Panc1 (cell line): ENCODE data around the gene BCORL1. TPM values are rescaled to one million over a fixed set of nuclear protein-coding genes. Genes with fewer than 3 reads are reported as not detected.
A peak's percentile ranks its signal among the peaks of the same experiment; 100 is the strongest.

ENCODE experiments used
- ATAC-seq: fragments of 200-7000 bp; cut with Tn5 transposase; 2 replicates; pipeline ENCODE4 v1.9.1; 2020; ENCODE audit warnings: mild to moderate bottlenecking, moderate library complexity
- BruUV-seq: library from RNA; stranded (reverse); fragments of 400-500 nt; replicated peaks from 2 replicates; lab custom pipeline; 2021; lab: Mats Ljungman, UMichigan
- CTCF ChIA-PET: fragments of 300-600 bp; sonication (Branson Sonifier 250); formaldehyde crosslinking; loops from one replicate; lab custom pipeline; 2022; ENCODE audit warnings: antibody characterized with exemption; lab: Charles Lee
- POLR2A ChIA-PET: fragments of 300-600 bp; sonication (Branson Sonifier 250); formaldehyde crosslinking; loops from one replicate; lab custom pipeline; 2022; ENCODE audit warnings: antibody characterized with exemption; lab: Charles Lee
- DNase-seq: peaks from one replicate; pipeline ENCODE4 v3.0.0-alpha.2; 2010; ENCODE audit warnings: low read depth, low spot score
- H3K27ac ChIP-seq: 2 replicates; pipeline ENCODE4 v1.5.1; 2011; ENCODE audit warnings: mild to moderate bottlenecking, low read length, inconsistent platforms
- H3K27me3 ChIP-seq: fragments of 200-500 bp; sonication (Bioruptor generic); 2 replicates; pipeline ENCODE4 v1.6.0; 2014; ENCODE audit warnings: low read length, inconsistent platforms; ENCODE audit not compliant: control insufficient read depth, insufficient read depth
- H3K36me3 ChIP-seq: fragments of 200-500 bp; sonication (Bioruptor generic); 2 replicates; pipeline ENCODE4 v1.5.1; 2014; ENCODE audit warnings: inconsistent platforms, mild to moderate bottlenecking, low read length, moderate library complexity; ENCODE audit not compliant: control insufficient read depth, insufficient read depth
- H3K4me1 ChIP-seq: 2 replicates; pipeline ENCODE4 v1.5.1; 2011; ENCODE audit warnings: inconsistent platforms, mild to moderate bottlenecking, low read length, moderate library complexity; ENCODE audit not compliant: control insufficient read depth, insufficient read depth
- H3K4me3 ChIP-seq, 2 experiments: 2 replicates each; pipeline ENCODE4 v1.5.1; 2011 to 2012; ENCODE audit warnings: low read depth in 2 of 2, low read length in 2 of 2, mild to moderate bottlenecking in 2 of 2, inconsistent platforms in 1 of 2, moderate library complexity in 1 of 2
- H3K9me3 ChIP-seq: fragments of 200-500 bp; sonication (Bioruptor generic); 2 replicates; pipeline ENCODE4 v1.5.1; 2014; ENCODE audit warnings: low read depth, mild to moderate bottlenecking, inconsistent platforms, low read length, moderate library complexity; ENCODE audit not compliant: control insufficient read depth, insufficient read depth
- CTCF ChIP-seq: fragments of 450-650 bp; IDR thresholded peaks from 2 replicates; pipeline ENCODE4 v1.5.1; 2017; ENCODE audit warnings: mild to moderate bottlenecking
- POLR2AphosphoS5 ChIP-seq: IDR thresholded peaks from 2 replicates; pipeline ENCODE4 v1.6.1; 2012; ENCODE audit warnings: mild to moderate bottlenecking, low read depth, low read length, moderate library complexity
- SIN3A ChIP-seq: IDR thresholded peaks from 2 replicates; pipeline ENCODE4 v1.6.1; 2012; ENCODE audit warnings: low read depth, mild to moderate bottlenecking, low read length, moderate library complexity, borderline replicate concordance; ENCODE audit not compliant: insufficient read depth
- TCF7L2 ChIP-seq: IDR thresholded peaks from 2 replicates; pipeline ENCODE4 v1.6.1; 2011; ENCODE audit warnings: mild to moderate bottlenecking, low read depth, low read length, inconsistent platforms
- in situ Hi-C: cut with HindIII; loops from 2 replicates; pipeline ENCODE4 v1.10.0; 2016; ENCODE audit warnings: low sequenced_read_pairs, low pct_unique_long_range_greater_than_20kb
- intact Hi-C: fragments of 100-400 bp; cut with micrococcal nuclease; formaldehyde crosslinking; loops from one replicate; pipeline ENCODE4 v1.10.0; 2022; ENCODE audit not compliant: unreplicated experiment
- total RNA-seq: library from RNA; stranded (reverse); gene quantifications from one replicate; pipeline ENCODE4 v1.2.1, GENCODE V29; 2021; ENCODE audit not compliant: unreplicated experiment
- TF ChIP-seq, protein P1 (sequence below), 2 experiments: IDR thresholded peaks; 2 replicates each; pipeline ENCODE4 v1.6.1; 2011 to 2012; ENCODE audit warnings: low read depth in 2 of 2, control low read depth in 1 of 2, low read length in 1 of 2, mild to moderate bottlenecking in 1 of 2, moderate library complexity in 1 of 2; ENCODE audit not compliant: insufficient read depth in 1 of 2

The BCORL1 gene
- total RNA-seq, 1 experiment from 2014 or later, result 67.4 TPM

DNA sequence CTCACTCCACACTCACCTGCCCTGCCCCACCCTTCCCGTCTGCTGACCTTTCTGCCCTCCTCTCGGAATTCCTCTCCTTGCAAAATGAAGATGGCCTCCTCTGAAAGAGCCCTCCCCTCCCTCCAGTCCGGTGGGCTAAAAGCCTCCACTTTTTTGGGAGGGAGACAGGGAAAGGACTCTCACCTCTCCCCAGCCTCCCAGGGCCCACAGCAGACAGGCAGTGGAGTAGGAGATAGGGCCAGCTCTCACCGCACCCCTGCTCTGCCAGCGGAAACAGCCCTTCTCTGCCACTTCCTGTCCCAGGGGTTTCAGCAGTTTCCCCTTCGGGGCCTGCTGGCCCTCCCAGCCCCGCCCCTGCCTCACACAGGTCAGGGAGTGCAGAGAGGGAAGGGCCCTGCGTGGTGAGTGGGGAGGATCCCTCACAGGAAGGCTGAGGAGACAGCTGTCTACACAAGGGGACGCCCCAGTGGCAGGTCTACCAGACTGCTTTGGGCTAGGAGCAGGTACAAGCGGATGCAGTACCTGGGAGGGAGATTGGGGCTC lies 109.6 kb downstream of the BCORL1 start:
- Histone ChIP-seq H3K4me3 (no peak overlapping the region), H3K9me3 (no peaks in the 10 kb centered on the region), H3K36me3 (no peaks in the 10 kb centered on the region), H3K27me3 (no peaks in the 10 kb centered on the region), H3K4me1 (peaks cover 3% of the 10 kb centered on the region), H3K27ac (no peak overlapping the region)
- TF ChIP-seq, protein P1, sequence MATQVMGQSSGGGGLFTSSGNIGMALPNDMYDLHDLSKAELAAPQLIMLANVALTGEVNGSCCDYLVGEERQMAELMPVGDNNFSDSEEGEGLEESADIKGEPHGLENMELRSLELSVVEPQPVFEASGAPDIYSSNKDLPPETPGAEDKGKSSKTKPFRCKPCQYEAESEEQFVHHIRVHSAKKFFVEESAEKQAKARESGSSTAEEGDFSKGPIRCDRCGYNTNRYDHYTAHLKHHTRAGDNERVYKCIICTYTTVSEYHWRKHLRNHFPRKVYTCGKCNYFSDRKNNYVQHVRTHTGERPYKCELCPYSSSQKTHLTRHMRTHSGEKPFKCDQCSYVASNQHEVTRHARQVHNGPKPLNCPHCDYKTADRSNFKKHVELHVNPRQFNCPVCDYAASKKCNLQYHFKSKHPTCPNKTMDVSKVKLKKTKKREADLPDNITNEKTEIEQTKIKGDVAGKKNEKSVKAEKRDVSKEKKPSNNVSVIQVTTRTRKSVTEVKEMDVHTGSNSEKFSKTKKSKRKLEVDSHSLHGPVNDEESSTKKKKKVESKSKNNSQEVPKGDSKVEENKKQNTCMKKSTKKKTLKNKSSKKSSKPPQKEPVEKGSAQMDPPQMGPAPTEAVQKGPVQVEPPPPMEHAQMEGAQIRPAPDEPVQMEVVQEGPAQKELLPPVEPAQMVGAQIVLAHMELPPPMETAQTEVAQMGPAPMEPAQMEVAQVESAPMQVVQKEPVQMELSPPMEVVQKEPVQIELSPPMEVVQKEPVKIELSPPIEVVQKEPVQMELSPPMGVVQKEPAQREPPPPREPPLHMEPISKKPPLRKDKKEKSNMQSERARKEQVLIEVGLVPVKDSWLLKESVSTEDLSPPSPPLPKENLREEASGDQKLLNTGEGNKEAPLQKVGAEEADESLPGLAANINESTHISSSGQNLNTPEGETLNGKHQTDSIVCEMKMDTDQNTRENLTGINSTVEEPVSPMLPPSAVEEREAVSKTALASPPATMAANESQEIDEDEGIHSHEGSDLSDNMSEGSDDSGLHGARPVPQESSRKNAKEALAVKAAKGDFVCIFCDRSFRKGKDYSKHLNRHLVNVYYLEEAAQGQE (IDR thresholded peaks at IDR 0.05; ENCODE audit: insufficient read depth in 1 of 2, low read depth in 2 of 2, low read length in 1 of 2), result no peak
- no peak for TF ChIP-seq POLR2AphosphoS5
- no peak for TF ChIP-seq CTCF
- TF ChIP-seq TCF7L2, result no peak
- TF ChIP-seq SIN3A, result no peak
- DNase-seq (no peak), ATAC-seq (0 out of 2 replicates have a peak, but pooled peaks have one; percentile 37)
- in situ Hi-C loops (no loop called here), intact Hi-C loops (no loop called here)
- ChIA-PET POLR2A (no interaction called here), CTCF (no interaction called here)
- no TSS peak for BruUV-seq

DNA sequence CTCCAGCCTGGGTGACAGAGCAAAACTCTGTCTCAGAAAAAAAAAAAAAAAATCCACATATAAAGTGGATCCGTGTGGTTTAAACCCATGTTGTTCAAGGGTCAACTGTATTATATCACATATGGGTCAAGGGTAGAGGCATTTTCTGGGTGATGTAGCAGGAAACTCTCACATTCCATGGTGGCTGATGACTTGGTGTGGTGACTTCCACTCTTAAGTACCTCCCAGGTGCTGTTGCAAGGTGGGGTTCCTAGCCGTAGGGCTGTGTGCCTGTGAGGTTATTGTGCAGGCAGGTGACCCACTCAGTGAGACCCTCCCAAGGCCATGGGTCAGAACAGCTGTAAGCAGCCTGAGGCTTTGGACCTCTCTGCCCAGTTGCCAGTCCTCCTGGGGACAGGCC lies 110.8 kb downstream of the BCORL1 start:
- ATAC-seq (no peak), DNase-seq (no peak)
- Histone ChIP-seq H3K27ac (no peak overlapping the region), H3K36me3 (no peaks in the 10 kb centered on the region), H3K4me3 (no peak overlapping the region), H3K27me3 (no peaks in the 10 kb centered on the region), H3K9me3 (no peaks in the 10 kb centered on the region), H3K4me1 (peaks cover 8% of the 10 kb centered on the region)
- in situ Hi-C loops, result no loop called here
- ChIA-PET CTCF (no interaction called here), POLR2A (no interaction called here)
- intact Hi-C loops, result no loop called here
- TF ChIP-seq, protein P1 (IDR thresholded peaks at IDR 0.05; ENCODE audit: insufficient read depth in 1 of 2, low read depth in 2 of 2, low read length in 1 of 2), result no peak
- TF ChIP-seq TCF7L2, result no peak
- TF ChIP-seq POLR2AphosphoS5, result no peak
- TF ChIP-seq CTCF, result no peak
- TF ChIP-seq SIN3A, result no peak
- no TSS peak for BruUV-seq
